OCI-LY7 (cell line): ENCODE measurements around the gene PRELID2. TPM values are rescaled to one million over a fixed set of nuclear protein-coding genes. Genes with fewer than 3 reads are reported as not detected.

Source experiments
- BruUV-seq: library from RNA; stranded (reverse); fragments of 400-500 nt; replicated peaks from 2 replicates; lab custom pipeline; 2021; lab: Mats Ljungman, UMichigan
- CTCF ChIA-PET: fragments of 300-600 bp; sonication (Branson Sonifier 250); formaldehyde crosslinking; loops from one replicate; lab custom pipeline; 2022; ENCODE audit warnings: antibody characterized with exemption; ENCODE audit not compliant: unreplicated experiment; lab: Charles Lee
- POLR2A ChIA-PET: fragments of 300-600 bp; sonication (Branson Sonifier 250); formaldehyde crosslinking; loops from one replicate; lab custom pipeline; 2022; ENCODE audit warnings: antibody characterized with exemption; lab: Charles Lee
- DNase-seq: peaks from one replicate; pipeline ENCODE4 v3.0.0-alpha.2; 2015; ENCODE audit warnings: low spot score
- H2AFZ ChIP-seq: fragments of 200-600 bp; sonication (generic), shearing (Covaris generic); 2 replicates; pipeline ENCODE4 v1.6.1; 2014; ENCODE audit warnings: mild to moderate bottlenecking, antibody characterized with exemption, low read length, moderate library complexity
- H3K27ac ChIP-seq: fragments of 200-600 bp; sonication (generic); 2 replicates; pipeline ENCODE4 v1.5.1; 2014; ENCODE audit warnings: mixed run types, low read depth, mild to moderate bottlenecking, moderate library complexity, low read length, inconsistent platforms; ENCODE audit not compliant: poor library complexity, severe bottlenecking
- H3K36me3 ChIP-seq: fragments of 200-600 bp; sonication (generic); 2 replicates; pipeline ENCODE4 v1.6.1; 2014; ENCODE audit warnings: mild to moderate bottlenecking, antibody characterized with exemption, low read length, moderate library complexity, mixed read lengths; ENCODE audit not compliant: insufficient read depth
- H3K4me1 ChIP-seq: fragments of 200-600 bp; sonication (generic); 2 replicates; pipeline ENCODE4 v1.5.1; 2014; ENCODE audit warnings: mild to moderate bottlenecking, low read length; ENCODE audit not compliant: insufficient read depth, poor library complexity, severe bottlenecking
- H3K4me2 ChIP-seq: fragments of 200-600 bp; sonication (generic); 2 replicates; pipeline ENCODE4 v1.6.1; 2014; ENCODE audit warnings: mild to moderate bottlenecking, low read length
- H3K4me3 ChIP-seq: fragments of 200-600 bp; sonication (generic); 2 replicates; pipeline ENCODE4 v1.5.1; 2014; ENCODE audit warnings: mild to moderate bottlenecking, low read depth, low read length; ENCODE audit not compliant: poor library complexity, severe bottlenecking
- H3K79me2 ChIP-seq: fragments of 200-600 bp; sonication (generic); 2 replicates; pipeline ENCODE4 v1.6.1; 2016; ENCODE audit warnings: low read depth, mild to moderate bottlenecking, low read length, moderate library complexity, mixed read lengths; ENCODE audit not compliant: insufficient read depth
- H3K9me2 ChIP-seq: fragments of 200-600 bp; sonication (generic); 2 replicates; pipeline ENCODE4 v1.6.1; 2016; ENCODE audit warnings: mild to moderate bottlenecking, low read length, mixed read lengths; ENCODE audit not compliant: insufficient read depth
- H3K9me3 ChIP-seq: fragments of 200-600 bp; sonication (generic); 2 replicates; pipeline ENCODE4 v1.6.1; 2014; ENCODE audit warnings: mild to moderate bottlenecking, mixed run types, low read length, mixed read lengths
- H4K20me1 ChIP-seq: fragments of 200-600 bp; sonication (generic); 2 replicates; pipeline ENCODE4 v1.6.1; 2014; ENCODE audit warnings: mild to moderate bottlenecking, antibody characterized with exemption, low read length, moderate library complexity, mixed read lengths; ENCODE audit not compliant: insufficient read depth
- EZH2phosphoT487 ChIP-seq: fragments of 200-600 bp; sonication (generic); IDR thresholded peaks from 2 replicates; pipeline ENCODE4 v1.6.1; 2018; ENCODE audit warnings: low read depth, borderline replicate concordance, mild to moderate bottlenecking, mixed run types, antibody characterized with exemption, low read length, moderate library complexity, mixed read lengths
- intact Hi-C: fragments of 100-400 bp; cut with micrococcal nuclease; formaldehyde crosslinking; loops from one replicate; pipeline ENCODE4 v1.10.0; 2022; ENCODE audit not compliant: unreplicated experiment
- total RNA-seq, 2 experiments: library from RNA; depleted of rRNA in 1 of 2; stranded (reverse); fragments of >200 nt in 1 of 2; shearing (Covaris generic) in 1 of 2; gene quantifications; 2 replicates each; pipeline ENCODE4 v1.2.3, GENCODE V29; 2014 to 2022
- TF ChIP-seq, protein P1 (sequence below): fragments of 200-600 bp; sonication (generic); conservative IDR thresholded peaks from 2 replicates; pipeline ENCODE4 v1.5.1; 2014; ENCODE audit warnings: mild to moderate bottlenecking, antibody characterized with exemption, low read length, moderate library complexity, mixed read lengths

PRELID2 gene
- total RNA-seq, 2 experiments from 2014 or later = 1.4 to 9.5 TPM

DNA sequence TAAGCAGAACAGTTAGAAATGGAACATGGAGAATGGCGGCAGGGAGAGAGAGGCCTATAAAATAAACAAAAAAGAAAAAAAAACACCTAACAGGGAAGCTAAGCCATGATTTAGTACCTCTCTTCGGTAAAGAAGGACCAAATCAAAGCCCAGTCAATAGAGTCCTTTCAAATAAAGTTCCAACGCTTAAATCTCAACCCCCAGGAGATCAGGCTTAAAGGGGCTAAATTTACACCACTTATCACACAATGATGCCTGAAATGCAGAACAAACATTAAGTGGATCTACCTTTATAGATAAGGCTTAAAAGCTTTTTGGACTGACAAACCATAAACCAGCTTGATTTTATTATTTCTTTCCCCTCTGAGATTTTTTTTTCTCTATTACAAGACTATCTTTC is 66.3 kb downstream of the PRELID2 start:
- ChIA-PET CTCF (no interaction called here), POLR2A (interaction anchor here (0.8 to 1.1 kb wide), 2 partner anchors 9 to 86 kb away, joined by 4 read pairs; no protein-coding TSS in a partner anchor)
- Histone ChIP-seq H3K79me2 (no peaks in the 10 kb centered on the region), H3K4me2 (no peak overlapping the region), H3K27ac (no peak overlapping the region), H3K9me3 (no peaks in the 10 kb centered on the region), H3K4me3 (no peak overlapping the region), H3K4me1 (no peaks in the 10 kb centered on the region), H3K9me2 (no peaks in the 10 kb centered on the region), H2AFZ (no peak overlapping the region), H3K36me3 (no peaks in the 10 kb centered on the region), H4K20me1 (no peaks in the 10 kb centered on the region)
- intact Hi-C loops = no loop called here
- no peak for TF ChIP-seq EZH2phosphoT487
- TF ChIP-seq, protein P1, sequence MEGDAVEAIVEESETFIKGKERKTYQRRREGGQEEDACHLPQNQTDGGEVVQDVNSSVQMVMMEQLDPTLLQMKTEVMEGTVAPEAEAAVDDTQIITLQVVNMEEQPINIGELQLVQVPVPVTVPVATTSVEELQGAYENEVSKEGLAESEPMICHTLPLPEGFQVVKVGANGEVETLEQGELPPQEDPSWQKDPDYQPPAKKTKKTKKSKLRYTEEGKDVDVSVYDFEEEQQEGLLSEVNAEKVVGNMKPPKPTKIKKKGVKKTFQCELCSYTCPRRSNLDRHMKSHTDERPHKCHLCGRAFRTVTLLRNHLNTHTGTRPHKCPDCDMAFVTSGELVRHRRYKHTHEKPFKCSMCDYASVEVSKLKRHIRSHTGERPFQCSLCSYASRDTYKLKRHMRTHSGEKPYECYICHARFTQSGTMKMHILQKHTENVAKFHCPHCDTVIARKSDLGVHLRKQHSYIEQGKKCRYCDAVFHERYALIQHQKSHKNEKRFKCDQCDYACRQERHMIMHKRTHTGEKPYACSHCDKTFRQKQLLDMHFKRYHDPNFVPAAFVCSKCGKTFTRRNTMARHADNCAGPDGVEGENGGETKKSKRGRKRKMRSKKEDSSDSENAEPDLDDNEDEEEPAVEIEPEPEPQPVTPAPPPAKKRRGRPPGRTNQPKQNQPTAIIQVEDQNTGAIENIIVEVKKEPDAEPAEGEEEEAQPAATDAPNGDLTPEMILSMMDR = no peak
- BruUV-seq = no TSS peak
- DNase-seq = no peak

DNA sequence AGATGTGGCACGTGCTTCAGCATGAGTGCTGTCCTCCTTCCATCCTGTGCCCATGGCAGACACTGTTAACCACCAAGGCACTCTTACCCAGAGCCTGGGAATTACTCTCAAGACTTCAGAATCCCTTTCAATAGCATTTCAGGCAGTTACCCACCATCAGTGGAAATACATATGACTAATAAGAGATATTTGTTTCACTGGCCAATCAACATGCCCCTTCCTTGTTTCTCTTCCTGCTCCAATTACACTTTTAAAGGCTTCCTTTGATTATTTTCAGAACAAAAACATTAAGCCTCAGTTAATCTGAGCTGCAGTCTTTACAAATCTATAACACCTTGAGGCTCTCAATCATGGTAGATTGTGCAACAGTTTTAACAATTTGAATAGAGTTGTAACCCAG is 70.8 kb downstream of the PRELID2 start:
- no peak overlapping the region for H3K4me3 ChIP-seq
- CTCF ChIA-PET = no interaction called here

DNA sequence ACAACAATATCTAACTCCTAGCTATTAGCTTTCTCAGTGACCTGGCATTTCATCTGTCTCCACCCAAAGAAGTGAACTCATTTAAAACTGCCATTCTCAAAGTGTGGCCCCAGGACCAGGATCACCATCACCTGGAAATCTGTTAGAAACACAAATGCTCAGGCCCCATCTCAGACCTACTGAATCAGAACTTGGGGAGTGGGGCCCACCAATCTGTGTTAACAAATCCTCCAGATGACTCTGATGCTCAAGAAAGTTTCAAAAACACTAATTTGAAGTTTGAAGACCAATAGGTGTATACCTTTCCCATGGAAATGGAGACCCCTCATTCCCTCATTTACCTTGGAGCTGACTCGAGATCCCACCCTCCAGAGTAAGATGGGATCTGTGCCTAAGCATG is 72.3 kb downstream of the PRELID2 start:
- Histone ChIP-seq H3K9me3 (no peaks in the 10 kb centered on the region), H2AFZ (no peak overlapping the region), H3K4me2 (no peak overlapping the region), H3K79me2 (no peaks in the 10 kb centered on the region), H3K27ac (no peak overlapping the region), H3K4me3 (no peak overlapping the region), H3K9me2 (no peaks in the 10 kb centered on the region), H3K4me1 (no peaks in the 10 kb centered on the region), H4K20me1 (no peaks in the 10 kb centered on the region), H3K36me3 (no peaks in the 10 kb centered on the region)
- intact Hi-C loops = no loop called here
- POLR2A ChIA-PET = interaction anchor here (0.6 kb wide), 1 partner anchor 21 kb away, joined by 3 read pairs; no protein-coding TSS in a partner anchor
- DNase-seq = no peak
- TF ChIP-seq, protein P1 = no peak
- TF ChIP-seq EZH2phosphoT487 = no peak
- BruUV-seq = no TSS peak
- CTCF ChIA-PET = no interaction called here

More for the DNA sequence above, 70.8 kb downstream of the PRELID2 start:
- Histone ChIP-seq H2AFZ (no peak overlapping the region), H3K9me3 (no peaks in the 10 kb centered on the region), H3K9me2 (no peaks in the 10 kb centered on the region), H3K4me2 (no peak overlapping the region), H4K20me1 (no peaks in the 10 kb centered on the region), H3K36me3 (no peaks in the 10 kb centered on the region), H3K27ac (no peak overlapping the region), H3K4me1 (no peaks in the 10 kb centered on the region), H3K79me2 (no peaks in the 10 kb centered on the region)
- intact Hi-C loops = no loop called here
- POLR2A ChIA-PET = no interaction called here
- no TSS peak for BruUV-seq
- no peak for DNase-seq
- TF ChIP-seq, protein P1 = no peak
- no peak for TF ChIP-seq EZH2phosphoT487
